GM12872 (cell line): ENCODE results near the gene HOXD4.

Experiments
- CTCF ChIP-seq: IDR thresholded peaks from 3 replicates; pipeline ENCODE4 v1.5.1; 2011; ENCODE audit warnings: low read depth, mild to moderate bottlenecking, low read length, moderate library complexity; ENCODE audit not compliant: insufficient read depth

HOXD4 gene

GRCh38 chr2:176165370-176166050, 14.2 kb downstream of the HOXD4 start:
- no peak for TF ChIP-seq CTCF

GRCh38 chr2:176166272-176166671, 14.9 kb downstream of the HOXD4 start:
- TF ChIP-seq CTCF: no peak

GRCh38 chr2:176167398-176167797, 16.0 kb downstream of the HOXD4 start:
- TF ChIP-seq CTCF: no peak

- no peak for TF ChIP-seq CTCF
Observed at GRCh38 chr2:176169181-176169580, 17.8 kb downstream of the HOXD4 start.

- TF ChIP-seq CTCF: no peak
Observed at GRCh38 chr2:176169711-176170110, 18.4 kb downstream of the HOXD4 start.

- TF ChIP-seq CTCF: no peak
Observed at GRCh38 chr2:176170602-176171305, 19.4 kb downstream of the HOXD4 start.

GRCh38 chr2:176171351-176172006, 20.1 kb downstream of the HOXD4 start:
- TF ChIP-seq CTCF: no peak
